OCI-LY3 (cell line): ENCODE measurements around the gene FLNC.

ENCODE experiments used
- H2AFZ ChIP-seq: fragments of 200-600, 300-600 bp; shearing (Covaris generic); 2 replicates; pipeline ENCODE4 v1.6.0; 2014; ENCODE audit warnings: antibody characterized with exemption, low read depth, low read length
- H3K27ac ChIP-seq: fragments of 200-600, 300-600 bp; sonication (generic); 2 replicates; pipeline ENCODE4 v1.5.1; 2014; ENCODE audit warnings: mild to moderate bottlenecking, low read length, moderate library complexity, mixed read lengths
- H3K27me3 ChIP-seq: fragments of 200-600, 300-600 bp; sonication (generic); 2 replicates; pipeline ENCODE4 v1.6.1; 2014; ENCODE audit warnings: low read depth, low read length, mixed read lengths
- H3K36me3 ChIP-seq: fragments of 200-600, 300-600 bp; sonication (generic); replicated peaks from 2 replicates; pipeline ENCODE3; 2014; ENCODE audit warnings: low read depth, low read length, mixed read lengths
- H3K4me1 ChIP-seq: fragments of 300-600, 200-600 bp; sonication (generic); 2 replicates; pipeline ENCODE4 v1.6.1; 2014; ENCODE audit warnings: low read length, mixed read lengths
- H3K4me2 ChIP-seq: fragments of 200-600, 300-600 bp; sonication (generic); 2 replicates; pipeline ENCODE4 v1.6.1; 2014; ENCODE audit warnings: low read length, mixed read lengths
- H3K4me3 ChIP-seq: fragments of 300-600, 200-600 bp; sonication (generic); 2 replicates; pipeline ENCODE4 v1.5.1; 2014; ENCODE audit warnings: antibody characterized with exemption, mild to moderate bottlenecking, low read length, moderate library complexity
- H3K79me2 ChIP-seq: fragments of 300-600, 200-600 bp; shearing (Covaris generic); 2 replicates; pipeline ENCODE4 v1.6.1; 2014; ENCODE audit warnings: mild to moderate bottlenecking, low read length, mixed read lengths
- H3K9ac ChIP-seq: fragments of 300-600, 200-600 bp; shearing (Covaris generic); 2 replicates; pipeline ENCODE4 v1.6.0; 2014; ENCODE audit warnings: mild to moderate bottlenecking, low read length, moderate library complexity
- H3K9me3 ChIP-seq: fragments of 200-600, 300-600 bp; shearing (Covaris generic); 2 replicates; pipeline ENCODE4 v1.6.1; 2014; ENCODE audit warnings: low read length, mixed read lengths; ENCODE audit not compliant: insufficient read depth
- H4K20me1 ChIP-seq: fragments of 200-600, 300-600 bp; sonication (generic); 2 replicates; pipeline ENCODE4 v1.6.1; 2016; ENCODE audit warnings: low read length, mixed read lengths; ENCODE audit not compliant: insufficient read depth
- CTCF ChIP-seq: fragments of 200-600, 300-600 bp; sonication (generic); IDR thresholded peaks from 2 replicates; pipeline ENCODE4 v1.5.1; 2014; ENCODE audit warnings: antibody characterized with exemption, low read length, low read depth
- EZH2phosphoT487 ChIP-seq: fragments of 200-600 bp; shearing (Covaris generic); IDR thresholded peaks from 2 replicates; pipeline ENCODE4 v1.6.1; 2018; ENCODE audit warnings: antibody characterized with exemption, mixed run types, low read depth

FLNC gene

DNA sequence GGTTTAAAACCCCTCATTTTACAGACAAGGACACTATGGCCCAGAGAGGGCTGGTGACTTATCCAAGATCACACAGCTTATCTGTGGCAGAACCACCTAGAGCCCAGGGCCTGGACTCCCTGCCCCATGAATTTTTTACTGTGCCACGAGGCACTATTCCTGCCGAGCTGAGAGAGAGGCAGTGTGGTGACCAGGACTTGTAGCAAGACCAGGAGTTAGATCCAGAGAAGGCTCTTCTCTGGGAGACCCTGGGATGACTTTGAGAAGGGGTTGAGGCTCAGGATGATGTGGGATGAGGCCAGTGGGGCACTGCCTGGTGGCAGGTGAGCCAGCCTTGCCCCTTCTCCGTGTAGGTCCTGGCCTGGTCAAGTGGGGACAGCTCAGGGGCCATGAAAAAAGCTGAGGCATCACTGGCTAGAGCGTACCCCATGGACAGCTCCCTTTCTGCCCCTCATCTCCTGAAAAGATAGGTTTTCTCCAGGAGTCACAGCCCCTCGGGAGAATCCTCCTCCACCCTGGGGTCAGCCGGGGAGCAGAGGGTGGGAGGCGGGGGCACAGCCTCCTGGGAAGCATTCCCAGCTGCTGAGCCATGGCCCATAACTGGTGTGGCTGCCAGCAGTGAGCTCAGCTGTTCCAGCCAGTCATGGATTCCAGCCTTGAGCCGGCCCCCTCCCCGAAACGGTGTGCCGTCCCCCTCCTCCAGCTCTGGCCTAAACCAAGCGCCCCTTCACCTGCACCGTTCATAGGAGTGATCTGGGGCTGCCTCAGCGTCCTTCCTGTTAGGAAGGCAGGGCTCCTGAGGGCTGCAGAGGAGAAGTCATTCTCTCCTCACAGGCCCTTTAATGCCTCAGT, 5.8 kb downstream of the FLNC start:
- no peak overlapping the region for H3K9ac ChIP-seq
- H3K36me3 ChIP-seq, result no peaks in the 10 kb centered on the region
- TF ChIP-seq CTCF (no peak), EZH2phosphoT487 (no peak)

GRCh38 chr7:128836729-128837348, 6.6 kb downstream of the FLNC start:
- H3K36me3 ChIP-seq, result no peaks in the 10 kb centered on the region

More for the DNA sequence above, 5.8 kb downstream of the FLNC start:
- H3K79me2 ChIP-seq, result no peaks in the 10 kb centered on the region
- no peak overlapping the region for H2AFZ ChIP-seq
- H3K4me1 ChIP-seq, result peaks cover 6% of the 10 kb centered on the region
- H3K27ac ChIP-seq, result no peak overlapping the region
- H3K4me2 ChIP-seq, result no peak overlapping the region
- H3K27me3 ChIP-seq, result no peaks in the 10 kb centered on the region
- H3K9me3 ChIP-seq, result no peaks in the 10 kb centered on the region
- no peaks in the 10 kb centered on the region for H4K20me1 ChIP-seq
- no peak overlapping the region for H3K4me3 ChIP-seq

DNA sequence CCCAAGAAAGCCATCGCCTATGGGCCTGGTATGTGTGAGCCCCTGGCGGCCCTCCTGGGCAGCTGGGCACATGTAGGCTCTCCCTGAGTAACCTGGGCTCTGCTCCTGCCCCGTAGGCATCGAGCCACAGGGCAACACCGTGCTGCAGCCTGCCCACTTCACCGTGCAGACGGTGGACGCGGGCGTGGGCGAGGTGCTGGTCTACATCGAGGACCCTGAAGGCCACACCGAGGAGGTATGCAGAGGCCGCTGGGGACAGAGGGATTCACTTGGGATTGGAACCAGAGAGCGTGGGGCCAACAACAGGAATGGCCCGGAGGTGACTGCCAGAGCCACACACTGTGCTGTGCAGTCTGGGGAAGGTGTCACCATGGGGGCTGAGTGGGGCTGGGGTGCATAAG, 7.3 kb downstream of the FLNC start:
- H3K27ac ChIP-seq, result no peak overlapping the region
- H3K79me2 ChIP-seq, result no peaks in the 10 kb centered on the region
- no peak overlapping the region for H3K4me2 ChIP-seq
- no peak overlapping the region for H3K4me3 ChIP-seq
- no peaks in the 10 kb centered on the region for H3K27me3 ChIP-seq
- peaks cover 3% of the 10 kb centered on the region; the same call in 1 of the 2 replicates for H3K4me1 ChIP-seq
- no peak overlapping the region for H2AFZ ChIP-seq
- TF ChIP-seq EZH2phosphoT487, result no peak
- no peak overlapping the region for H3K9ac ChIP-seq
- no peaks in the 10 kb centered on the region for H4K20me1 ChIP-seq
- no peaks in the 10 kb centered on the region for H3K36me3 ChIP-seq
- no peaks in the 10 kb centered on the region for H3K9me3 ChIP-seq

More at GRCh38 chr7:128836729-128837348, 6.6 kb downstream of the FLNC start:
- TF ChIP-seq CTCF (no peak), EZH2phosphoT487 (no peak)
- no peak overlapping the region for H3K9ac ChIP-seq
- no peaks in the 10 kb centered on the region for H3K79me2 ChIP-seq
- H2AFZ ChIP-seq, result no peak overlapping the region
- no peaks in the 10 kb centered on the region for H3K27me3 ChIP-seq
- no peak overlapping the region for H3K27ac ChIP-seq
- no peaks in the 10 kb centered on the region for H4K20me1 ChIP-seq
- H3K9me3 ChIP-seq, result no peaks in the 10 kb centered on the region
- H3K4me2 ChIP-seq, result no peak overlapping the region
- H3K4me3 ChIP-seq, result no peak overlapping the region
- H3K4me1 ChIP-seq, result peaks cover 3% of the 10 kb centered on the region

DNA sequence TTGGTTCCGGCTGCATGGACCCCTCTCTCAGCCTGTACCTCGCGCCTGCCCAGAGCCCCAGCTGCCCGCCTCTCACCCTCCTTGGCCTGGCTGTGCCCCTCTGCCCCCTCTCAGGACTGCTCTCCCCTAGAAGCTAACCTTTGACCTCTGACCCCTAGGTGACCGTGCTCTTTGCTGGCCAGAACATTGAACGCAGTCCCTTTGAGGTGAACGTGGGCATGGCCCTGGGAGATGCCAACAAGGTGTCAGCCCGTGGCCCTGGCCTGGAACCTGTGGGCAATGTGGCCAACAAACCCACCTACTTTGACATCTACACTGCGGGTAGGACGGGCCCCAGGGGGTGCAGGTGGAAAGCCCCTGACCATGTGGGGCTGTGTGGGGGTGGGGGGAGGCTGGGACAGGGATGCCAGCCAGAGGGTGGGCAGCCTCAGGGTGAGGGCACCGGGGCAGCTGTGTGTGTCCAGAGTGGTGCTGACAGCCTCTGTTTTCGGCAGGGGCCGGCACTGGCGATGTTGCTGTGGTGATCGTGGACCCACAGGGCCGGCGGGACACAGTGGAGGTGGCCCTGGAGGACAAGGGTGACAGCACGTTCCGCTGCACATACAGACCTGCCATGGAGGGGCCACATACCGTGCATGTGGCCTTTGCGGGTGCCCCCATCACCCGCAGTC, 8.0 kb downstream of the FLNC start:
- TF ChIP-seq CTCF (no peak), EZH2phosphoT487 (no peak)
- Histone ChIP-seq H3K4me3 (no peak overlapping the region), H3K27ac (no peak overlapping the region), H3K9me3 (no peaks in the 10 kb centered on the region), H3K4me2 (no peak overlapping the region), H4K20me1 (no peaks in the 10 kb centered on the region), H3K27me3 (no peaks in the 10 kb centered on the region), H3K9ac (no peak overlapping the region), H3K79me2 (no peaks in the 10 kb centered on the region), H2AFZ (no peak overlapping the region), H3K4me1 (peaks cover 3% of the 10 kb centered on the region; the same call in 1 of the 2 replicates), H3K36me3 (no peaks in the 10 kb centered on the region)
